HG03460 (cell line): ENCODE measurements around the gene ZFAND3.
A peak's percentile ranks its signal among the peaks of the same experiment; 100 is the strongest.

Experiments used
- ATAC-seq: cut with Tn5 transposase; IDR thresholded peaks from one replicate; pipeline ENCODE4 v1.9.1; 2021; ENCODE audit not compliant: unreplicated experiment

Gene ZFAND3

GRCh38 chr6:37826993-37827392 lies 7.5 kb downstream of the ZFAND3 start:
- no peak for ATAC-seq

DNA sequence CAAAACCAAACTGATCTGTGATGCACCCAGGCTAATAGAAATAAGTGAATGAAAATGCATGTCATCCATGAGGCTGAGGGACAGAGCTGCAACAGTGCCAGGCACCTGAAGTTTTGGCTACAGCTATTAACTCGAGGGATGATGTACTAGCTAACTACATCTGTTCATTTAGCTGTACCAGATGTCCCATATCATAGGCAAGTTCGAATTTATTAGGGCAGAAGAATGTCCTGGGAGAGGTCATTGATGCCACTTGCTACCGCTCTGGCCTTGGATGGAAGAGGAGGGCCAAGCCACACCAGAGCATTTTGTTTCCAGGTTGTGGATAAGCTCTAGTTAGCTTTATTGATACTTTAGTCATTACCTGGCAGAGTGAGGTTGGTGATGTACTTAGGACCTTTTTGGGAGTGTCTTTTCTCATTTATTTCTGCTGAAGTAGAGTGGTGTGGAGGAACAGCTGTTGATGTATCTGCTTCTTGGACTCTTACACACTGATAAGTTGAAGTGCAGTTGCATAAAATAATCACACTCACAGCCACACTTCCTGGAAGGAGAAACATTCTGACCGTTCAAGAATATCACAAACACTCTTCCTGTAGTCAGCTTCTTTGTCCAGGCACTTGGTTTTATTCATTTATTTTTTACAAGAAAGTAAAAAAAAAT lies 8.2 kb downstream of the ZFAND3 start:
- ATAC-seq: no peak

DNA sequence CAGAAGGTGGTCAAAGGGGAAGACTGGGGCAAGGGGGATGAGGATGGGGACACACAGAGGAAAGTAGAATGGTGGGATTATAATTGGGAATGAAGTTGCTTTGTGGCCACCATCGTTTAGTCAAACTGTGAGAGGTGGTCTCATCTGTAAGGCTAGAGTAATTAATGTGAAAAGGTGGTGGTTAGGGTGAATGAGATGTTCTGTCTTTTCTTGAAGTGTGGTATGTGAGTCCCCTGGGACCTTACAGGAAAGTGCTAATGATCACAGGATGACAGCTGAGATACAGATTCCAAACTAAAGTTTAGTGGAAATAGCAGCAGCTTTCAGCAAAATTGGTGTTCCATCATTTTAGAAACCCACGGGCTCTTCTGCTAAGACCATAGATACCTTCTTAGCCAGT lies 10.7 kb downstream of the ZFAND3 start:
- no peak for ATAC-seq

DNA sequence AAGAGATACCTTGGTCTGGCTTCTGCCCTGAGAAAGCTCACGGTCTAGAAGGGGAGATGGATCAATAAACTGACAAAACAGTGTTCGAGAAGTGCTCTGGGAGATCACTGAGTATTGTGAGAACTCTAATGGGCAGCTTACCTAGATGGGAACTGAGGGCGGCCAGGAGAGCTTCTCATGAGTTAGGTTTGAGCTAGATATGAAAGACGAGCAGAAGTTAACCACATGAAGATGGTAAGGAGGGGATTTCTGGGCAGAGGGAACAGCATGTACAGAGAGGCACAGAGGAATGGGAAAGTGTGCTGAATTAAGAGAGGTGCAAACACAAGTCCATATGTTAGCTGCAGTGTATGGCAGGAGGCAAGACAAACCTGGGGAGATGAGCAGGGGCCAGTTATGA lies 11.9 kb downstream of the ZFAND3 start:
- no peak for ATAC-seq

- no peak for ATAC-seq
Observed at GRCh38 chr6:37835923-37836322, 16.4 kb downstream of the ZFAND3 start.

DNA sequence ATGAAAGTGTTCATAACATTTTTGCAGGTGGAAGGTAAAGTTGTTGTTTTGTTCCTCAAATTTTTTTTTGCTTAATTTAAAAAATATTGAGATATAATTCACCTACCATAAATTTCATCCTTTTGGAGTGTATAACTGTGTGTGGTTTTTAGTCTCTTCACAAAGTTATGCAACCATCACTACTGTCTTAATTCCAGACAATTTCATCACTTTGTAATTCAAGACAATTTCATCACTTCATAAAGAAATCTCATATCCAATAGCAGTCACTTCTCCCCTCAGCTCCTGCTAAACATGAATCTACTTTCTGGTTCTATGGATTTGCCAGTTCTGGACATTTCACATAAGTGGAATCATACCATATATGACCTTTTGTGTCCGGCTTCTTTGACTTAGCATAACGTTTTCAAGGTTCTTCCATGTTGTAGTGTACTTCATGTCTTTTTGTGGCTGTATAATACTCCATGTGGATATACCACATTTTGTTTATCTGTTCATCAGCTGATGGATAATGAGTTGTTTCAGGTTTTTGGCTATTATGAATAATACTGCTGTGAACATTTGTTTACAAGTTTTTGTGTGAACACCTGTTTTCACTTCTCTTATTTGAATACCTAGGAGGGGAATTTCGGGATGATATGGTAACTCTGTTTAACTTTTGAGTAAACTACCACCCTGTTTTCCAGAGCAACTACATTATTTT lies 18.8 kb downstream of the ZFAND3 start:
- no peak for ATAC-seq

DNA sequence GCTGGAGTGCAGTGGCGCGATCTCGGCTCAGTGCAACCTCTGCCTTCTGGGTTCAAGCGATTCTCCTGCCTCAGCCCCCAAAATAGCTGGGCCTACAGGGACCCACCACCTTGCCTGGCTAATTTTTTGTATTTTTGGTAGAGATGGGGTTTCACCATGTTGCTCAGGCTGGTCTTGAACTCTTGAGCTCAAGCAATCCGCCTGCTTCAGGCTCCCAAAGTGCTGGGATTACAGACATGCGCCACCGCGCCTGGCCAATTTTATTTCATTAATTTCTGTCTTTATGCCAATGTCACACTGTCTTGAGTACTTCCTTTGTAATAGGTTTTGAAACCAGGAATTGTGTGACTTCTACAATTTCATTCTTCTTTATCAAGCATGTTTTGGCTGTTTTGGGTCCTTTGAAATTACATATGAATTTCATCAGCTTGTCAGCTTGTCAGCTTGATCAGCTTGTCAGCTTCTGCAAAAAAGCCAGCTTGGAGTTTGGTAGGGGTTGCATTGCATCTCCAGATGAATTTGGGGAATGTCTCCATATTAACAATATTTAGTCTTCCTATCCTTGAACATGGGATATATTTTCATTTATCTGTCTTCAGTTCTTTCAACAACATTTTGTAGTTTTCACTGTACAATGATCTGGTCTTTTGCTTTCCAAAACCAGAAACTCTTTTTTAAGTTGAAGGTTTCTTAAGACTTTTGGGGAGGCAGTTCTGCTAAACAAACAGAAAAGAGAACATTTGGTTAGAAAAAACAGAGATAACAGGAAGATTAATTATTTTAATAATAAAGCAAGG lies 20.8 kb downstream of the ZFAND3 start:
- no peak for ATAC-seq

GRCh38 chr6:37840940-37841300 lies 21.4 kb downstream of the ZFAND3 start:
- ATAC-seq: peak; percentile 55

- ATAC-seq: no peak
Observed at GRCh38 chr6:37845026-37845911, 25.7 kb downstream of the ZFAND3 start.

- ATAC-seq: no peak
Observed at GRCh38 chr6:37845930-37846329, 26.4 kb downstream of the ZFAND3 start.

DNA sequence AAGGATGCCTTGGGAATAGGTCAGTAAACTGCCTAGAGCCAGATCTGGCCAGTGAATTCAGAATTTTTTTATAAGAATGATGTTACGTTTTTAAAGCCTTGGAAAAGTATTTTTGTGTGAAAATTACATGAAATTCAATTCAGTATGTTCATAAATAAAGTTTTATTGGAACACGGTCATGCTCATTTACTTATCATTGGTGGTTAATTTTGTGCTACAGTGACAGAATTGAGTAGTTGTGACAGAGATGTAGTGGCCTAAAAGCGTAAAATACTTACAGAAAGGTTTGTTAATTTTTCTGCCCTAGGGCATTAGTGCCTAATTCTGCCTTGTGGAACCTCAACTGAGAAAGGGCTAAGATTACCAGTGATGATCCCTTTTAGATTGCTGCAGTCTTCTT lies 28.2 kb downstream of the ZFAND3 start:
- no peak for ATAC-seq

DNA sequence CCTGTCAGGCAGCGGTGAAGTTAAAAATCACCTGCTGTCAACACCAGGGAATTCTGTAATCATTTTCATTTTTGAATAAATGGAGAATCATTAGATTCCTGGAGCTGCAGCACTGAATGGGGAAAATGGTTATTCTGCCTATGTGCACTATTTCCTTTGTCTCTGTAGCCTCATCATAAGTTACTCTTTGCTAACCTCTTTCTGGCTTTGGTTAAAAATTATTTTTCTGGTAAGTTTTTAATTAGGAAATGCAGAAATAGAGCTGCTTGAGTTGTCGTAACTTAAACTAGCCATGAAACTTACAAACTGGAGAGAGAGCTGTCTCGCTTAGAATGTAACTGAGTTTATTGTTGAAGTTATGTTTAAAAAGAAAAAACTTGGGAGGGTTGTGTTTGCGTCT lies 28.8 kb downstream of the ZFAND3 start:
- no peak for ATAC-seq

DNA sequence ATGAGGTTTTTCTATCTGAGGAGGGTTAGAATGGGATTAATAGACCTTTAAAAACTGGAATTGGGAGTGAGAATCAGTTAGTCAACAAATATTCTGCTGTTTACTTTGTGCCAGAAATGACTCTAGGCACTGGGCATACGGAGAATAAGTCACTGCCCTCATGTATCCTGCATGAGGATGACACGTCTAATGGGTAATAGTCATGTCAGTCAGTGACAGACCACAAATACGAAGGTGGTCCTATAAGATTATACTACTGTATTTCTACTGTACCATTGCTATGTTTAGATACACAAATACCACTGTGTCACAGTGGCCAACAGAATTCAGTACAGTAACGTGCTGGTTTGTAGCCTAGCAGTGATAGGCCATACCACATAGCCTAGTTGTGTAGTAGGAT lies 30.7 kb downstream of the ZFAND3 start:
- ATAC-seq: no peak

DNA sequence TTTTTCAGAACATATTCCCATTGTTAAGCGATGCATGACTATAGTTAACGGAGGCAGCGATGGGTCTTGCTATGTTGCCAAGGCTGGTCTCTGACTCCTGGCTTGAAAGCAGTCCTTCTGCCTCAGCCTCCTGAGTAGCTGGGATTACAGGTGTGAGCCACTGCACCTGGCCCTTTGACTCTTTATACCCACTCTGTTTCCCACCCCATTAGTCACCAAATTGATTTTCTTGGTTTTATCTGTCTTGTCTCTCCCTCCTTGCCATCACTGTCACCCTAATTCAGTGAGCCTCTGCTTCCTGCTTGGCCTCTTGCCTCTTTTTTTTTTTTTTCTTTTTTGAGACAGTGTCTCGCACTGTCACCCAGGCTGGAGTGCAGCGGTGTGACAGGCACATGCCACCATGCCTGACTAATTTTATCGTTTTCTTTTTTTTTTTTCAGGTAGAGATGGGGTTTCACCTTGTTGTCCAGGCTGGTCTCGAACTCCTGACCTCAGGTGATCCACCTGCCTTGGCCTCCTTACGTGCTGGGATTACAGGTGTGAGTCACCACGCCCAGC lies 31.3 kb downstream of the ZFAND3 start:
- no peak for ATAC-seq

DNA sequence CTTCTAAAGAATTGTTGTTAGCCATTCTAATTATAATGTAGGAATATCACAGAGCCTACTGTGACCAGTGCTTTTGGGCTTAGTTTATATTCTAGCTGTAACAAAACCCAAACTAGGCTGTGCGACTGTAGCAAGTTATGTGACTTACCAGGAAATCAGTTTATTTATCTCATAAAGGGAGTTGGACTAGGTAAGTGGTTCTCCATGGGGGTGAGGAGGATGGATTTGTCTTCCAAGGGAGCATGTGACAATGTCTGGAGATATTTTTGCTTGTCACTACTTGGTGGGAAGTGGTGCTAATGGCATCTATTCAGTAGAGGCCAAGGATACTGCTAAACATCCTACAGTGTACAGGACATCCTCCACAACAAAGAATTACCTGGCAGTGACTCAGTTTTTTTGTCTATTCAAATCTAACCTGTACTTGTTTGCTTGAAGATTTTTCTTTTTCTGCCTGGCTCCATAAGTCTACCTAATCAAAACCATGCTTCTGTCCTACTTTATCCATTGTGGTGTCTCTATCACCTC lies 32.5 kb downstream of the ZFAND3 start:
- no peak for ATAC-seq

DNA sequence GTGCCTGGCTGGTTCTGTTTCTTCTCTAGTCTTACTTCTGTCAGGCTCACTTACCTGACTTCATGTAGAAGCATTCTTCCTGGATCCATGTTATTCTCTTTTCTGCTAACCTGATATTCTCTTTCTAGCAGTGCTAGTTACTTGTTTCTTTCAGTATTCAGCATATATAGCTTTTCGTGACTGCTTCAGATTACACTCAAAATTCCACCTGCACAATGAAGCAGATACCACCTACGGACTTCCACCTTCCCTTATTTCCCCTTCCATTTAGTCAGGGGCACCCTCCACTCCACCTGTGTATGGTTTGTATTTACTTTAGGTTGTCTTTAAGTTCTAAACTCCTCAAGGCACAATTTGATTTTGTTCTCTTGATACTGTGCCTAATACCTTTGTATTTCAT lies 36.8 kb downstream of the ZFAND3 start:
- no peak for ATAC-seq

- ATAC-seq: no peak
Observed at GRCh38 chr6:37858363-37858762, 38.8 kb downstream of the ZFAND3 start.

DNA sequence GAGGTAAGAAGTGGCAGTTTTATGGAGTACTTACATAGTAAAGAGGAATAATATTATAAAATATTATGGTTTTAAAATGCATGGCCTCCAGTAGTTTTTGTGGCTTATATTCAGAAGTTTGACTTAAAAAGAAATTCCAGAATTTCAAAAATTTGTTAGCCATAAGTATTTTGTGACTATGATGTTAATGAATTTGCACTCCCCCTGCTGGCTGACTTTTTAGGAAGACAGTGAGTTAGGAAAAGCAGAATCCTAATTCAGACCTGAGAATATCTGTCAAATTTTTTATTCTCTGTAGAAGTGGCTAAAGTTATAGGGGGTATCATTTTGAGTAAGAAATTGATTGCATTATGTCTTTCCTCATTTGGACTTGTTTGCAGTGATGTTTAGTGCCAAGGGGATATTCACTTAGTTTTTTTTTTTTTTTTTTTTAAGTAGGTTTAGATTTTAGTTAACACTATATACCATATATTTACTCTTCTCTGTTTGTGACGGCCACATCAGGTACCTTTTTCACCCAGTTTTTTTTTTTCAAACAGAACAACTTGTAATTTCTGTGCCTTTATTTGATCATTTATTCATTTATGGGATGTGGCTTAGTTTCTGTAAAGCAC lies 40.8 kb downstream of the ZFAND3 start:
- ATAC-seq: no peak

GRCh38 chr6:37861452-37861851 lies 41.9 kb downstream of the ZFAND3 start:
- ATAC-seq: no peak

GRCh38 chr6:37862430-37862829 lies 42.9 kb downstream of the ZFAND3 start:
- ATAC-seq: no peak
